ENCODE data around the gene AHCYL2. TPM values are rescaled to one million over a fixed set of nuclear protein-coding genes. Genes with fewer than 3 reads are reported as not detected.

AHCYL2 gene
- total RNA-seq, 1 experiment from 2014 or later = 23.2 TPM

- Histone ChIP-seq H4K5ac (ENCODE audit: insufficient read length, low read depth, low read length) (no peak overlapping the region), H3K56ac (ENCODE audit: insufficient read length, low read depth, low read length) (no peak overlapping the region), H3K79me1 (ENCODE audit: insufficient read depth, low read depth, low read length, poor library complexity, severe bottlenecking) (no peaks in the 10 kb centered on the region), H4K8ac (replicated peaks; ENCODE audit: insufficient read length, low read depth, low read length) (no peak overlapping the region), H2BK20ac (ENCODE audit: low read depth, low read length, poor library complexity, severe bottlenecking) (no peak overlapping the region), H3K9ac (ENCODE audit: extremely low read depth, insufficient read length, low read length) (no peak overlapping the region), H3K27me3 (ENCODE audit: insufficient read depth, low read length) (no peaks in the 10 kb centered on the region), H2BK120ac (ENCODE audit: low read depth, low read length, poor library complexity, severe bottlenecking) (no peak overlapping the region), H2BK15ac (ENCODE audit: low read depth, low read length) (no peak overlapping the region), H3K4me1 (ENCODE audit: insufficient read depth, low read length) (no peaks in the 10 kb centered on the region), H3K9me3 (ENCODE audit: control insufficient read depth, low read depth, low read length) (no peaks in the 10 kb centered on the region), H2AFZ (ENCODE audit: low read length) (no peak overlapping the region), H2BK12ac (ENCODE audit: insufficient read length, low read depth, low read length) (no peak overlapping the region), H3K23me2 (ENCODE audit: insufficient read length, low read depth, low read length, poor library complexity, severe bottlenecking) (no peaks in the 10 kb centered on the region), H3K14ac (ENCODE audit: insufficient read depth, low read length) (no peak overlapping the region), H3K4ac (ENCODE audit: low read depth, low read length) (no peak overlapping the region), H4K91ac (ENCODE audit: insufficient read length, low read depth, low read length) (no peak overlapping the region), H2BK5ac (ENCODE audit: insufficient read length, low read length) (no peak overlapping the region), H3K79me2 (ENCODE audit: insufficient read depth, low read length) (no peaks in the 10 kb centered on the region; the same call in 1 of the 2 replicates), H3K27ac (ENCODE audit: insufficient read length, low read depth, low read length) (no peak overlapping the region), H3K4me2 (ENCODE audit: insufficient read depth, insufficient read length, low read length) (no peak overlapping the region), H3T11ph (ENCODE audit: low read length) (no peak overlapping the region), H2AK5ac (ENCODE audit: insufficient read length, low read length) (no peak overlapping the region), H4K20me1 (ENCODE audit: control insufficient read depth, insufficient read depth, insufficient read length) (no peaks in the 10 kb centered on the region), H3K18ac (ENCODE audit: insufficient read length, low read depth, low read length) (no peak overlapping the region), H3K23ac (ENCODE audit: insufficient read length, low read depth, low read length) (no peak overlapping the region)
- no peak overlapping the region for H3K27ac Mint-ChIP-seq
- TF ChIP-seq CTCF (conservative IDR thresholded peaks at IDR 0.05) = no peak
- H3K4me3 Mint-ChIP-seq = no peak overlapping the region
- H3K9me3 Mint-ChIP-seq = no peaks in the 10 kb centered on the region
- no peaks in the 10 kb centered on the region for H3K4me1 Mint-ChIP-seq
- H3K36me3 Mint-ChIP-seq (ENCODE audit: insufficient read depth in 1 of 3, low read depth in 3 of 3) = peaks cover 4 to 27% (median 14%) of the 10 kb centered on the region in 3 experiments; a peak in 5 of 7 replicates
- H3K27me3 Mint-ChIP-seq (ENCODE audit: low read depth) = no peaks in the 10 kb centered on the region
- DNase-seq = no peak
These were observed 201.7 kb downstream of the AHCYL2 start for GRCh38 chr7:129426482-129426881.

Measured in H9 (cell line).